Vagina (tissue), 2 donors: ENCODE data around the gene HSPA9. TPM values are rescaled to one million over a fixed set of nuclear protein-coding genes. Genes with fewer than 3 reads are reported as not detected.

ENCODE experiments used
- DNase-seq, 2 donors: peaks; one replicate each; pipeline ENCODE4 v3.0.0-alpha.2; 2017; ENCODE audit errors: extremely low spot score in 2 of 2
- H3K27ac ChIP-seq: fragments of 200-600 bp; sonication (generic); one replicate; pipeline ENCODE4 v1.5.1; 2019
- H3K27me3 ChIP-seq: fragments of 200-600 bp; sonication (generic); one replicate; pipeline ENCODE4 v1.5.1; 2019
- H3K36me3 ChIP-seq, 2 donors: fragments of 200-600 bp; sonication (generic); one replicate each; pipeline ENCODE4 v1.5.1; 2017 to 2019
- H3K4me1 ChIP-seq: fragments of 200-600 bp; sonication (generic); one replicate; pipeline ENCODE4 v1.5.1; 2019
- H3K4me3 ChIP-seq, 2 donors: fragments of 200-600 bp; sonication (generic); 1 replicate in 1 of 2; 2 replicates in 1 of 2; pipeline ENCODE4 v1.5.1; 2016 to 2019
- H3K9me3 ChIP-seq: fragments of 200-600 bp; sonication (generic); one replicate; pipeline ENCODE4 v1.5.1; 2019
- POLR2A ChIP-seq, 2 donors: fragments of 450-650 bp; IDR thresholded peaks; one replicate each; pipeline ENCODE4 v1.6.1; 2017; ENCODE audit warnings: antibody characterized with exemption in 2 of 2, mild to moderate bottlenecking in 2 of 2, moderate library complexity in 2 of 2
- POLR2AphosphoS5 ChIP-seq, 2 donors: sonication (generic); formaldehyde crosslinking; IDR thresholded peaks; one replicate each; pipeline ENCODE4 v1.9.0; 2017; ENCODE audit warnings: antibody characterized with exemption in 2 of 2, mild to moderate bottlenecking in 2 of 2, low read depth in 1 of 2; ENCODE audit not compliant: insufficient read depth in 1 of 2
- intact Hi-C: fragments of 100-400 bp; cut with DNase I; formaldehyde crosslinking; loops from one replicate; pipeline ENCODE4 v1.15.1; 2023
- total RNA-seq: library from RNA; depleted of rRNA; stranded (reverse); fragments of >200 nt; gene quantifications from one replicate; pipeline ENCODE4 v1.2.3, GENCODE V29; 2016
- TF ChIP-seq, protein P1 (sequence below), 3 experiments: fragments of 450-650 bp in 2 of 3; fragments of 200-600 bp in 1 of 3; sonication (generic) in 1 of 3; IDR thresholded peaks; one replicate each; pipeline ENCODE4 v1.5.1; 2017 to 2019; ENCODE audit warnings: antibody characterized with exemption in 3 of 3, mild to moderate bottlenecking in 2 of 3, moderate library complexity in 2 of 3

The HSPA9 gene
- total RNA-seq, 1 donor from 2014 or later: 156 TPM

DNA sequence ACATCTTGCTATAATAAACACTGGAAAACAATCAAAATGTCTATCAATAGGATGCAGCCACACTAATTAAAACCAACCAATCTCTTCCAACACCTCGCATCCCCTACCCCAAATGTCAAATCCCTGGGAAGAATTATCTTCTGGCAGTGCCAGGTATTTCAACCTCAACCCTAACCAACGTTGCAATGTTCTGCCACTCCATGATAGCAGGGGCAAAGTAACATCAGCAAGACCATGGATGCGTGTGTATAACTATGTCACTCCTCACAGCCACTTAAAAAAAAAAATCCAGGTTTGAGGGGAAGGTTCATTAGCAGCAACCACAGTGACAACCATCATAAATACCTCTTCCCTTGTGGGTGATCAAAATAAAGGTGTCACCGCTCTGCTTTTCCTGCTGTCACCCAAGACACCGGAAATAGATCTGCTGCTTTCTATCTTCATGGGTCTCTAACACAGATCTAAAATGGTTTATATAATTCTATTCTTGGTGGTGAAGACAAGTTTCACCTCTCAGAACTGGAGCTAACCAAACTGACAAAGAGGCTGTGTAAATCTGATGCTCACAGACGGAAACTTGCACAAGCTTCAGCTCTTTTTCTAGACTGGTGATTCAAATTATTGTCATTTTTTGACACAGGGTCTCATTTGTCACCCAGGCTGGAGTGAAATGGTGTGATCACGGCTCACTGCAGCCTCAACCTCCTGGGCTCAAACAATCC lies 9.9 kb downstream of the HSPA9 start:
- no peak overlapping the region for H3K27ac ChIP-seq
- H3K9me3 ChIP-seq: no peaks in the 10 kb centered on the region
- H3K4me3 ChIP-seq: no peak overlapping the region

DNA sequence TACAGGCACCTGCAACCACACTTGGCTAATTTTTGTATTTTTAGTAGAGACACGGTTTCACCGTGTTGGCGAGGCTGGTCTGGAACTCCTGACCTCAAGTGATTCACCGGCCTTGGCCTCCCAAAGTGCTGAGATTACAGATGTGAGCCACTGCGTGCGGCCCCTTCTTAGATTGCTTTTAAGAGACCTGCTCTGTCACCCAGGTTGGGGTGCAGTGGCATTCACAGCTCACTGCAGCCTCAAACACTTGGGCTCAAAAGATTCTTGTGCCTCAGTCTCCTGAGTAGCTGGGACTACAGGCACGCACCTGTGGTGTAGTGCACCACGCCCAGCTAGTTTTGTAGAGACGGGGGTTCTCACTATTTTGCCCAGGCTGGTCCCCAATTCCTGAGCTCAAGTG lies 11.0 kb downstream of the HSPA9 start:
- H3K27ac ChIP-seq: no peak overlapping the region
- no peaks in the 10 kb centered on the region for H3K27me3 ChIP-seq
- no peak overlapping the region for H3K4me3 ChIP-seq
- DNase-seq: no peak
- intact Hi-C loops: no loop called here
- H3K9me3 ChIP-seq: no peaks in the 10 kb centered on the region
- peaks cover 0 to 86% of the 10 kb centered on the region in 2 donors for H3K36me3 ChIP-seq
- no peaks in the 10 kb centered on the region for H3K4me1 ChIP-seq
- no peak for TF ChIP-seq POLR2A (IDR thresholded peaks at IDR 0.05)
- TF ChIP-seq, protein P1, sequence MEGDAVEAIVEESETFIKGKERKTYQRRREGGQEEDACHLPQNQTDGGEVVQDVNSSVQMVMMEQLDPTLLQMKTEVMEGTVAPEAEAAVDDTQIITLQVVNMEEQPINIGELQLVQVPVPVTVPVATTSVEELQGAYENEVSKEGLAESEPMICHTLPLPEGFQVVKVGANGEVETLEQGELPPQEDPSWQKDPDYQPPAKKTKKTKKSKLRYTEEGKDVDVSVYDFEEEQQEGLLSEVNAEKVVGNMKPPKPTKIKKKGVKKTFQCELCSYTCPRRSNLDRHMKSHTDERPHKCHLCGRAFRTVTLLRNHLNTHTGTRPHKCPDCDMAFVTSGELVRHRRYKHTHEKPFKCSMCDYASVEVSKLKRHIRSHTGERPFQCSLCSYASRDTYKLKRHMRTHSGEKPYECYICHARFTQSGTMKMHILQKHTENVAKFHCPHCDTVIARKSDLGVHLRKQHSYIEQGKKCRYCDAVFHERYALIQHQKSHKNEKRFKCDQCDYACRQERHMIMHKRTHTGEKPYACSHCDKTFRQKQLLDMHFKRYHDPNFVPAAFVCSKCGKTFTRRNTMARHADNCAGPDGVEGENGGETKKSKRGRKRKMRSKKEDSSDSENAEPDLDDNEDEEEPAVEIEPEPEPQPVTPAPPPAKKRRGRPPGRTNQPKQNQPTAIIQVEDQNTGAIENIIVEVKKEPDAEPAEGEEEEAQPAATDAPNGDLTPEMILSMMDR (IDR thresholded peaks at IDR 0.05): no peak
- no peak for TF ChIP-seq POLR2AphosphoS5 (IDR thresholded peaks at IDR 0.05; ENCODE audit: insufficient read depth in 1 of 2, low read depth in 1 of 2)

More for the DNA sequence above, 9.9 kb downstream of the HSPA9 start:
- Histone ChIP-seq H3K27me3 (no peaks in the 10 kb centered on the region), H3K36me3 (peaks cover 0 to 86% of the 10 kb centered on the region in 2 donors), H3K4me1 (peaks cover 10% of the 10 kb centered on the region)
- TF ChIP-seq POLR2AphosphoS5 (IDR thresholded peaks at IDR 0.05; ENCODE audit: insufficient read depth in 1 of 2, low read depth in 1 of 2): no peak
- TF ChIP-seq, protein P1 (IDR thresholded peaks at IDR 0.05): no peak
- TF ChIP-seq POLR2A (IDR thresholded peaks at IDR 0.05): no peak
- no peak for DNase-seq
- intact Hi-C loops: no loop called here

GRCh38 chr5:138563340-138564118 lies 11.7 kb downstream of the HSPA9 start:
- Histone ChIP-seq H3K4me3 (no peak overlapping the region), H3K9me3 (no peaks in the 10 kb centered on the region), H3K4me1 (no peaks in the 10 kb centered on the region), H3K36me3 (peaks cover 0 to 86% of the 10 kb centered on the region in 2 donors), H3K27ac (no peak overlapping the region), H3K27me3 (no peaks in the 10 kb centered on the region)
- DNase-seq: peak in 1 of 2 donors; percentile 52
- intact Hi-C loops: no loop called here
- TF ChIP-seq POLR2AphosphoS5 (IDR thresholded peaks at IDR 0.05; ENCODE audit: insufficient read depth in 1 of 2, low read depth in 1 of 2) (no peak), POLR2A (IDR thresholded peaks at IDR 0.05) (no peak)
- TF ChIP-seq, protein P1 (IDR thresholded peaks at IDR 0.05): no peak

- no peak for TF ChIP-seq POLR2A (IDR thresholded peaks at IDR 0.05)
- TF ChIP-seq, protein P1 (IDR thresholded peaks at IDR 0.05): no peak
- TF ChIP-seq POLR2AphosphoS5 (IDR thresholded peaks at IDR 0.05; ENCODE audit: insufficient read depth in 1 of 2, low read depth in 1 of 2): no peak
- intact Hi-C loops: no loop called here
- no peak overlapping the region for H3K4me3 ChIP-seq
- no peaks in the 10 kb centered on the region for H3K4me1 ChIP-seq
- no peaks in the 10 kb centered on the region for H3K9me3 ChIP-seq
- no peak for DNase-seq
- no peaks in the 10 kb centered on the region for H3K27me3 ChIP-seq
- H3K27ac ChIP-seq: no peak overlapping the region
- H3K36me3 ChIP-seq: peaks cover 6 to 87% of the 10 kb centered on the region in 2 donors
Measured at GRCh38 chr5:138560971-138561370, 14.2 kb downstream of the HSPA9 start.
